Tracheal epithelial cell (primary cell): ENCODE results near the gene ZW10. TPM values are rescaled to one million over a fixed set of nuclear protein-coding genes. Genes with fewer than 3 reads are reported as not detected.

Source experiments
- total RNA-seq: library from RNA; depleted of rRNA; stranded (reverse); fragments of >200 nt; gene quantifications from 2 replicates; pipeline ENCODE4 v1.2.1, GENCODE V29; 2014

The ZW10 gene
- total RNA-seq = 18.3 and 18.8 TPM in 2 replicates

GRCh38 chr11:113773416-113774173 is at the start of gene ZW10:
ZW10 (minus strand) TSS chr11:113773692; CDS start chr11:113773666, 26 bp downstream.

GRCh38 chr11:113779496-113779895 is 6.0 kb upstream of the ZW10 start, which contains the start of gene CLDN25:
CLDN25 (plus strand) TSS chr11:113779796; CDS start chr11:113779796, 0 bp downstream.

GRCh38 chr11:113705871-113706655 is 67.4 kb downstream of the ZW10 start, which contains the start of gene TMPRSS5:
TMPRSS5 (minus strand) TSS chr11:113706308; CDS start chr11:113706224, 84 bp downstream.

Other genes starting within 250 kb of the ZW10 start
- gene TMPRSS5, start 67.4 kb downstream of the ZW10 start, total RNA-seq = not detected in 2 replicates
- gene CLDN25, start 6.1 kb upstream of the ZW10 start, total RNA-seq = not detected in 2 replicates
- 40.9 and 43.1 TPM in 2 replicates for gene USP28, start 101.9 kb upstream of the ZW10 start, total RNA-seq
- not detected in 2 replicates for gene HTR3B, start 131.1 kb upstream of the ZW10 start, total RNA-seq
- 0.21 TPM in 1 of 2 replicates, not detected in the other for gene HTR3A, start 201.4 kb upstream of the ZW10 start, total RNA-seq